ENCODE data around the gene PDLIM7. TPM values are rescaled to one million over a fixed set of nuclear protein-coding genes. Genes with fewer than 3 reads are reported as not detected.

PDLIM7 gene
- total and polyA plus RNA-seq, 10 of the 15 experiments (the other 5 are each of a cell fraction or from before 2014, with no cell fraction given), result 0.82 to 36.6 (median 19.3) TPM

GRCh38 chr5:177496727-177497291 is 595 bp downstream of the PDLIM7 start:
- FAIRE-seq (no peak), DNase-seq (ENCODE audit: low read depth, low spot score) (no peak), ATAC-seq (peak; percentile 6)
- Histone ChIP-seq H3K4me3 (peak overlapping the region; percentile 86), H2AFZ (ENCODE audit: control insufficient read depth, low read depth, low read length) (no peak overlapping the region), H3K9me3 (replicated peaks; ENCODE audit: control insufficient read depth, insufficient read depth, low read length) (no peaks in the 10 kb centered on the region), H3K9ac (ENCODE audit: control insufficient read depth, insufficient read depth, low read length) (peak overlapping the region; percentile 68), H3K4me1 (ENCODE audit: control insufficient read depth, insufficient read depth, low read length) (peaks cover 38% of the 10 kb centered on the region), H3K4me2 (ENCODE audit: control insufficient read depth, insufficient read depth) (peak overlapping the region; percentile 90), H3K79me2 (ENCODE audit: control insufficient read depth, insufficient read depth, low read length) (peaks cover 6% of the 10 kb centered on the region), H3K27me3 (replicated peaks in 1 of 2; ENCODE audit: control insufficient read depth in 2 of 2, insufficient read depth in 2 of 2, low read length in 1 of 2) (no peaks in the 10 kb centered on the region; a peak in 1 of 4 replicates), H3K27ac (ENCODE audit: control insufficient read depth, insufficient read depth) (peak overlapping the region; percentile 74), H4K20me1 (ENCODE audit: control insufficient read depth, insufficient read depth) (no peaks in the 10 kb centered on the region), H3K36me3 (ENCODE audit: control insufficient read depth in 2 of 2, insufficient read depth in 2 of 2, low read length in 1 of 2) (peaks cover 0 to 2% of the 10 kb centered on the region in 2 experiments; a peak in 2 of 4 replicates)
- TF ChIP-seq SRF (IDR thresholded peaks at IDR 0.05; ENCODE audit: low read depth in 2 of 2, low read length in 2 of 2) (peak in 1 of 2 experiments; percentile 77; a peak in 3 of 4 replicates), ZBTB33 (IDR thresholded peaks at IDR 0.05) (no peak)
- ChIA-PET POLR2A (interaction anchor here (1.0 to 4.2 kb wide), 10 partner anchors 12 to 132 kb away, joined by 3 to 19 read pairs (median 4); partner anchors contain the start of genes DOK3 and GRK6), RAD21 (ENCODE audit: unreplicated experiment) (interaction anchor here (0.7 to 1.8 kb wide), 9 partner anchors 11 to 108 kb away, joined by 3 to 17 read pairs (median 6); no protein-coding TSS in a partner anchor), SMC1A (ENCODE audit: uncharacterized antibody, unreplicated experiment) (interaction anchor here (0.7 to 2.2 kb wide), 9 partner anchors 11 to 961 kb away, joined by 3 to 10 read pairs (median 4); no protein-coding TSS in a partner anchor), CTCF (interaction anchor here (0.7 to 4.9 kb wide), 13 partner anchors 9 to 187 kb away, joined by 3 to 36 read pairs (median 5); partner anchors contain the start of genes DOK3 and F12)
- BruUV-seq (replicated peaks), result no TSS peak
- WGBS (ENCODE audit: insufficient coverage, insufficient replicate concordance, low lambda C conversion rate, missing lambda C conversion rate), result 5% methylated on average over 17 of the region's 29 CpGs
- intact Hi-C loops (cut with micrococcal nuclease; ENCODE audit: unreplicated experiment), result loop anchor here (1.0 kb wide), 1 partner anchor 40 kb away; no protein-coding TSS in a partner anchor
- in situ Hi-C loops (cut with MboI), result no loop called here

All from GM12878 (cell line).